ENCODE data around the gene WWC1. TPM values are rescaled to one million over a fixed set of nuclear protein-coding genes. Genes with fewer than 3 reads are reported as not detected.

The WWC1 gene
- total RNA-seq, 1 donor from 2014 or later = 32.8 TPM

DNA sequence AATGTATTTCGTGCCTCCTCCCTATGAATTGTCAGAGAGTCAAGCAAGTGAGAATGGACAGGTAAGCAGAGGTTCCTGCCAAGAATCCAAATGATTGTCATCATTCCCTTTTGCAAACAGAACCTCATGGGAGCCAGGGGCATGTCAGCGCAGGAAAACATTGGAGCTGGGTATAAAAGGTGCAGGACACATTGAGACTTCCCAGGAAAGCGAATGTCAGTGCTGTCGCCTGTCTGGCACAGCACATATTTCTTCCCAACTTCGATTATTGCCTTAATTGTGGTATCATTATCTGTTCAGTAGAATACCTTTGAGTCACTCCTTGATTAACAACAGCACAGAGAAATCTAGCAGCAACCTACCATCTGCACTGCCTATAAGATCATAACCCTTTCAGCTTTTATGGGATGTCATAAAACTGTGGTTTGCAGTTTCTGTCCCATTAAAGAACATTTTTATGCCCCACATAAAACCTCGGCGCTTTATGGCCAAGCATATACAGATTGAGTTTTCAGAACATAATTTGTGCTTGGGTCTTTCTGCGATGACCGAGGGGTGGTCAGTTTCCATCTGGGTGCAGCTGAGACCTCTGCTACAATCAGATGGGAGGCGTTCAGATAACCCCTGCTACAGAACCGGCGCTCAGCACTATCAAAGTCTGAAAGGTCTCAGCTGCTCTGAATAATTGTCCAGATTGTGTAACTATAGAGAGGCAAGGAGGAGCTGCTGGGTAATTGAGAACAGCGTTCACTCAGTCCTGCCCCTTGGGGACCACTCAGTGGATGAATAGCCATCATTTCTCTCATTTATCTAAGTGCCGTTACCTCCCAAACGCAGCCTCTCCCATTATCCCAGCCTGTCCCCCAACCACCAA is 30.9 kb upstream of the WWC1 start:
- no peak for DNase-seq (ENCODE audit: low spot score in 2 of 2, unreplicated experiment in 2 of 2)
- Mint-ChIP-seq H3K4me3 (no peak overlapping the region), H3K27ac (no peak overlapping the region), H3K36me3 (no peaks in the 10 kb centered on the region), H3K9me3 (no peaks in the 10 kb centered on the region), H3K27me3 (ENCODE audit: low read depth) (no peaks in the 10 kb centered on the region), H3K4me1 (no peaks in the 10 kb centered on the region)
- TF ChIP-seq, protein P1, sequence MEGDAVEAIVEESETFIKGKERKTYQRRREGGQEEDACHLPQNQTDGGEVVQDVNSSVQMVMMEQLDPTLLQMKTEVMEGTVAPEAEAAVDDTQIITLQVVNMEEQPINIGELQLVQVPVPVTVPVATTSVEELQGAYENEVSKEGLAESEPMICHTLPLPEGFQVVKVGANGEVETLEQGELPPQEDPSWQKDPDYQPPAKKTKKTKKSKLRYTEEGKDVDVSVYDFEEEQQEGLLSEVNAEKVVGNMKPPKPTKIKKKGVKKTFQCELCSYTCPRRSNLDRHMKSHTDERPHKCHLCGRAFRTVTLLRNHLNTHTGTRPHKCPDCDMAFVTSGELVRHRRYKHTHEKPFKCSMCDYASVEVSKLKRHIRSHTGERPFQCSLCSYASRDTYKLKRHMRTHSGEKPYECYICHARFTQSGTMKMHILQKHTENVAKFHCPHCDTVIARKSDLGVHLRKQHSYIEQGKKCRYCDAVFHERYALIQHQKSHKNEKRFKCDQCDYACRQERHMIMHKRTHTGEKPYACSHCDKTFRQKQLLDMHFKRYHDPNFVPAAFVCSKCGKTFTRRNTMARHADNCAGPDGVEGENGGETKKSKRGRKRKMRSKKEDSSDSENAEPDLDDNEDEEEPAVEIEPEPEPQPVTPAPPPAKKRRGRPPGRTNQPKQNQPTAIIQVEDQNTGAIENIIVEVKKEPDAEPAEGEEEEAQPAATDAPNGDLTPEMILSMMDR (IDR thresholded peaks at IDR 0.05; ENCODE audit: unreplicated experiment) = no peak

DNA sequence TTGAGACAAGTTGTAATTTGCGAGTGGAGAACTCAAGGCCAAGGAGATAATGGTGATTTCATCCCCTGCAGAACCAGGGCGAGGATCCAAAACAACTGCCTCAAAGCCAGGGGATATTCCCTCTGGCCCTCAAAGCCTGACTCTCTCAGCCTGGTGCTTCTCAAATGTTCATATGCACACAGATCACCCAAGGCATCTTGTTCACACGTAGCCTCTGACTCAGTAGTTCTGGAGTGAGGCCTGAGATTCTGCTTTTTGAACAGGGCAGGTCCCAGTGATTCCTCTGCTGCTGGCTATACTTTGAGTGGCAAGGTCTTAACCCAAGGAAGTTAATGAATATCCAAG is 30.2 kb upstream of the WWC1 start:
- no peaks in the 10 kb centered on the region for H3K9me3 Mint-ChIP-seq
- H3K27ac Mint-ChIP-seq = no peak overlapping the region
- H3K4me1 Mint-ChIP-seq = no peaks in the 10 kb centered on the region
- H3K4me3 Mint-ChIP-seq = no peak overlapping the region
- H3K27me3 Mint-ChIP-seq (ENCODE audit: low read depth) = no peaks in the 10 kb centered on the region
- TF ChIP-seq, protein P1 (IDR thresholded peaks at IDR 0.05; ENCODE audit: unreplicated experiment) = no peak
- no peaks in the 10 kb centered on the region for H3K36me3 Mint-ChIP-seq
- DNase-seq (ENCODE audit: low spot score in 2 of 2, unreplicated experiment in 2 of 2) = no peak

DNA sequence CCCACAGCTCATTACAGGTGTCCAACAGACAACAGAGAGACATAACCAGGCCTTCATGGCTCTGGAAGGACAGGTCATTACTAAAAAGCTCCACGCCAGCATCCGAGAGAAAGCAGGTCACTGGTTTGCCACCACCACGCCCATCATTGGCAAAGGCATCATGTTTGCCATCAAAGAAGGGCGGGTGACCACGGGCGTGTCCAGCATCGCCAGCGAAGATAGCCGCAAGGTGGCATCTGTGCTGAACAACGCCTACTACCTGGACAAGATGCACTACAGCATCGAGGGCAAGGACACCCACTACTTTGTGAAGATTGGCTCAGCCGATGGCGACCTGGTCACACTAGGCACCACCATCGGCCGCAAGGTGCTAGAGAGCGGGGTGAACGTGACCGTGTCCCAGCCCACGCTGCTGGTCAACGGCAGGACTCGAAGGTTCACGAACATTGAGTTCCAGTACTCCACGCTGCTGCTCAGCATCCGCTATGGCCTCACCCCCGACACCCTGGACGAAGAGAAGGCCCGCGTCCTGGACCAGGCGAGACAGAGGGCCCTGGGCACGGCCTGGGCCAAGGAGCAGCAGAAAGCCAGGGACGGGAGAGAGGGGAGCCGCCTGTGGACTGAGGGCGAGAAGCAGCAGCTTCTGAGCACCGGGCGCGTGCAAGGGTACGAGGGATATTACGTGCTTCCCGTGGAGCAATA is 29.3 kb upstream of the WWC1 start:
- Mint-ChIP-seq H3K27ac (no peak overlapping the region), H3K27me3 (ENCODE audit: low read depth) (no peaks in the 10 kb centered on the region), H3K4me1 (no peaks in the 10 kb centered on the region), H3K9me3 (no peaks in the 10 kb centered on the region), H3K4me3 (no peak overlapping the region), H3K36me3 (no peaks in the 10 kb centered on the region)
- TF ChIP-seq, protein P1 (IDR thresholded peaks at IDR 0.05; ENCODE audit: unreplicated experiment) = no peak
- no peak for DNase-seq (ENCODE audit: low spot score in 2 of 2, unreplicated experiment in 2 of 2)

DNA sequence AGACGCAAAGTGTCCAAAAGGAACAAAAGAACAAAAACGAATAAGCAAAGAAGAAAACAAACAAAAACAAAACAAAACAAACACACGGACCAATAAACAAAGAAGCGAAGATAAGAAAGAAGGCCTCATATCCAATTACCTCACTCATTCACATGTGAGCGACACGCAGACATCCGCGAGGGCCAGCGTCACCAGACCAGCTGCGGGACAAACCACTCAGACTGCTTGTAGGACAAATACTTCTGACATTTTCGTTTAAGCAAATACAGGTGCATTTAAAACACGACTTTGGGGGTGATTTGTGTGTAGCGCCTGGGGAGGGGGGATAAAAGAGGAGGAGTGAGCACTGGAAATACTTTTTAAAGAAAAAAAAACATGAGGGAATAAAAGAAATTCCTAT is 28.3 kb upstream of the WWC1 start:
- Mint-ChIP-seq H3K4me1 (no peaks in the 10 kb centered on the region), H3K27me3 (ENCODE audit: low read depth) (no peaks in the 10 kb centered on the region), H3K9me3 (no peaks in the 10 kb centered on the region), H3K4me3 (no peak overlapping the region), H3K27ac (no peak overlapping the region), H3K36me3 (no peaks in the 10 kb centered on the region)
- TF ChIP-seq, protein P1 (IDR thresholded peaks at IDR 0.05; ENCODE audit: unreplicated experiment) = no peak
- no peak for DNase-seq (ENCODE audit: low spot score in 2 of 2, unreplicated experiment in 2 of 2)

DNA sequence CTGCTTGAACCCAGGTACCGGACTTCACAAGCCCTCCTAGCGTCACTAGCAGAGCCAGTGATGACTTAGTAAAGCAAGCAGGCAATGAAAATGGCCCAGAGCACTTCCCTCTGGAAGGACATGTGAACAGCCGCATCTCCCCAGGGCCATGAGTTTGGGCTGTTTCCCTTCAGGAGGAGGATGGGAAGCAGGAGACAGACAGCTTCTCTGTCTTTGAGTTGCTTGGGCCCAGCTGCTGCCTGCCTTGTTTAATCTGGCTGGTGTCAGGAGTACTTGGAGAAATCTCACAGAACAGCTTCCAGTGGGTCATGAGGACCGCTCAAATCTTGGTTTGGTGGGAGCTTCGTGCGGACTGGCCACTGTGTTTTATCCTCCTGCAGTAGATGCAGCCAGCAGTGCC is 25.4 kb upstream of the WWC1 start:
- H3K4me1 Mint-ChIP-seq = peaks cover 25% of the 10 kb centered on the region
- H3K36me3 Mint-ChIP-seq = no peaks in the 10 kb centered on the region
- H3K4me3 Mint-ChIP-seq = no peak overlapping the region
- DNase-seq (ENCODE audit: low spot score in 2 of 2, unreplicated experiment in 2 of 2) = no peak
- no peaks in the 10 kb centered on the region for H3K9me3 Mint-ChIP-seq
- H3K27me3 Mint-ChIP-seq (ENCODE audit: low read depth) = peaks cover 6% of the 10 kb centered on the region
- H3K27ac Mint-ChIP-seq = no peak overlapping the region
- TF ChIP-seq, protein P1 (IDR thresholded peaks at IDR 0.05; ENCODE audit: unreplicated experiment) = no peak

All from mesothelial cell of epicardium (in vitro differentiated cells).